Embryonic facial prominence (tissue), 1 donor: Measurements from ENCODE around the gene EYS.
"Not testable (repeated sequence)": the region's sequence is repeated elsewhere in the genome, so short reads cannot be mapped to it uniquely, and the experiment has no call there.

Experiments used
- DNase-seq: peaks from one replicate; pipeline ENCODE4 v3.0.0-alpha.2; 2016; ENCODE audit errors: extremely low spot score

Gene EYS

DNA sequence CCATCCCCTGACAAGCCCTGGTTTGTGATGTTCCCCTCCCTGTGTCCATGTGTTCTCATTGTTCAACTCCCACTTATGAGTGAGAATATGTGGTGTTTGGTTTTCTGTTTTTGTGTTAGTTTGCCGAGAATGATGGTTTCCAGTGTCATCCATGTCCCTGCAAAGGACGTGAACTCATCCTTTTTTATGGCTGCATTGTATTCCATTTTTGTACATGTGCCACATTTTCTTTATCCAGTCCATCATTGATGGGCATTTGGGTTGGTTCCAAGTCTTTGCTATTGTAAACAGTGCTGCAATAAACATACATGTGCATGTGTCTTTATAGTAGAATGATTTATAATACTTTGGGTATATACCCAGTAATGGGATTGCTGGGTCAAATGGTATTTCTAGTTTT lies 1468.1 kb downstream of the EYS start:
- not testable (repeated sequence) for DNase-seq

DNA sequence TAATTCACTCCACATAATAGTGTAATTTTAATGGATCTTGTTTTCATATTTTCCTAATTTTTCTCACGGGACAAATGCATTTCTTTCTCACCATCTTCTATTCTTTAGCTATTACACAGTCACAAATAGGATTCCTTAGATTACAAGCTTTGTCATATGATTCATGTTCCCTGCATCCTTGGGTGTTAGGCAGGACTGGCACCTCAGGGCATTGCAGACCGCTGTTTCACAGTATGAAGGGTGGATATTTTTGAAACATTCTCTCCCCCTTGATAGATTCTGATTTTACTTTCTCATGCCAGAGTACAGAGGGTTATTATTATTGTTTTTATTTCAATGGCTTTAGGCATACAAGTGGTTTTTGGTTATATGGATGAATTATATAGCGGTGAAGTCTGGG lies 1469.0 kb downstream of the EYS start:
- DNase-seq = no peak

GRCh38 chr6:64233746-64234145 lies 1473.3 kb downstream of the EYS start:
- no peak for DNase-seq

- DNase-seq = no peak
Observed at GRCh38 chr6:64231928-64232327, 1475.1 kb downstream of the EYS start.

DNA sequence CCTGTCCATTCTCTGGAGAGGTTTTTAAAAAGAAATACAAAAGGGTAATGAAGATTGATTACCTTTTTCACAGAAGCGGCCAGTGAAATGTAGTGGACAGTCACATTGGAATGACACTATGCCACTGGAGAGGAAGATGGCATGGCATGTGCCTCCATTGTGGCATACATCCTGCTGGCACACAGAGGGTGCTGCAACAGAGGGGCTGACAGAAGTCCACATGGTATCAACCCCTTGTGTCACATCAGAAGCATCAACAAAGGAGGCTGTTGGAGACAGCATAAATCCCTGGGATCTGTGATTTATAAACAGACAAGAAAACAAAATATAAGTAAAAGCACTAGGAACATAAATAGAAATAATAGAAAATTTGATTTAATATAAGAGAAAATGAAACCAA lies 1476.5 kb downstream of the EYS start:
- no peak for DNase-seq

GRCh38 chr6:64227863-64228262 lies 1479.2 kb downstream of the EYS start:
- no peak for DNase-seq

DNA sequence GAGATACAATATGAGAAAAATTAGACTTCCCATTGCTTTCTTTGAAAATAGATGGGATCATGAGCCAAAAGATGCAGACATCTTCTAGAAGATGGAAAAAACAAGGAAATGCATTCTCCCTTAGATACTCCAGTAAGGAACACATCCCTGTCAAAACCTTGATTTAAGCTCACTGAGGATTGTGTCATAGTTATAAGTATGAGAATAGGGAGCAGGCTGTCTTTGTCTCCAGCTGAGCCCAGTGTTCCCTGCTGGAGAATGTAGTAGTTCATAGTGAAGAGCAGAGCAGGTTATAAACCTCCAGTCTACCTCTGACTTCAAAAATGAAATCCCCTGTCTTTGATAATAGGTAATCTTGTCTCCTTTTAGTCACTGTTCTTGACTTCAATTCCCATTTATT lies 1481.5 kb downstream of the EYS start:
- no peak for DNase-seq

GRCh38 chr6:64224819-64225218 lies 1482.2 kb downstream of the EYS start:
- DNase-seq = no peak

- no peak for DNase-seq
Observed at GRCh38 chr6:64221776-64222175, 1485.2 kb downstream of the EYS start.

DNA sequence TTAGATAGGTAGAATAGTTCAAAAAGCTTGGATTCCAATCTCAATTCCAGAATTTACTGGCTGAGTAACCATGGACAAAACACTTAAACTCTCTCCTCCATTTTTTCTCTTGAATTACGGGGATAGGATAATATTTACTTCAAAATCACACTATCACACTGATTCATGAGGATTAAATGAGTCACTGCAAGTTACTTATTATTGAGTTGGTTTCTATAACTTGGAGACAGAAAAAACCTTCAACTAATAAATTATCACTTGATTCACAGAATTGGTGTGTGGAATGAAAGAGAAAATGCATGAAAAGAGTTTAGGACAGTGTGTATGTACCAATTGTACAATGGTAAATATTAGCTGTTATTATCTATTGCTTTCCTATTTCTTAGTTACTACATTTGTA lies 1486.2 kb downstream of the EYS start:
- DNase-seq = no peak

GRCh38 chr6:64217721-64218620 lies 1489.1 kb downstream of the EYS start:
- no peak for DNase-seq

DNA sequence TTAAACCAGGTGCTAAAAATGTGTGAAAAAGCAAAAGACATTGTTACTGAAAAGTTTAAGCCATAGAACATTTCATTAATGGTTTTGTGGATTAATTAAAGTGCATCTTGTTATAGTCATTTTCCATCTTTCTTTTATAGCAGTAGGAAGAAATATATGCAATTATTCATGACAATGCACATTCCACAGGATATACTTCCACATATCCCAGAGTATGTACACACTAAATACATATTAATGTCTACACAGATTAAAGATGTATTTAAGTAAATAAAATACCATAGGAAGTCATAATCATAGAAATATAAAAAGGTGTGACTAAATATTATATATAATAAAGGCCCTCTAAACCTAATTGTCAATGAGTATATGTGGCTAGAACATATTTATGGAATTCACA lies 1492.7 kb downstream of the EYS start:
- no peak for DNase-seq

DNA sequence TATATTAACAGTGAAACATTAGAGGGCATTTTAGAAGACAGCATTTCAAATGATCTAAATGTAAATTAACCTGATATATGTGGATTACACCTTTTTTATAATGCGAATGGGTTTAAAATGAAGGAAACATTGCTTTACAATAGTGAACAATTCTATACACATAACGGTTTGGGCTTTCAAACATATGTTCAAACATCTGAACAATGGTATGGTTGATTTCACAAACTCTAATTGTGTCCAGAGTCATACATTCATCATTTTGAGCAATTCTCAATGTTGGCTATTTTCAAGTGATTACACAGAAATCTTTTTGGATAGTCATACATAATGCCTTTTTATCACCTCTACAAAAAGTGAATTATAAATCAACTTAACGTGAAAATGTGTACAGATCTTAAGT lies 1493.3 kb downstream of the EYS start:
- DNase-seq = no peak

GRCh38 chr6:64197246-64197645 lies 1509.8 kb downstream of the EYS start:
- no peak for DNase-seq

DNA sequence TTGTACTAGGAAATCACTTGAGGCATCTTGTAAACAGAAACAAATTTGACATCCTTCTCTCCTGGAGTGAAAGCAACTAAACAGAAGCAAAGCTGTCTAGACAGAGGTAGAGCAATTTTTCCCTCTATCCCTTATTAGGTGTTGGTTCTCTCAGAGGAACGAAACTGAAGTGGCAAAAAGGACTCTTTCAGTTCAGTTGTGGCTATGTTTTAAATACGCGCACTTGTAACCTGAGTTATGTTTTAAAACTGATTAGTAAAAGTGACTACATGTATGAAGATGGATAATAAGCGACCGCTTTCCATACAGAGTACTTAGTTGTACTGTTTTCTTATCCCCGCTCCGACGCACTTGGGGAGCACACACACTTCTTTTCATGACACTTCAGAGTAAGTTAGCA lies 1520.4 kb downstream of the EYS start:
- DNase-seq = no peak

- DNase-seq = no peak
Observed at GRCh38 chr6:64185621-64186020, 1521.4 kb downstream of the EYS start.

DNA sequence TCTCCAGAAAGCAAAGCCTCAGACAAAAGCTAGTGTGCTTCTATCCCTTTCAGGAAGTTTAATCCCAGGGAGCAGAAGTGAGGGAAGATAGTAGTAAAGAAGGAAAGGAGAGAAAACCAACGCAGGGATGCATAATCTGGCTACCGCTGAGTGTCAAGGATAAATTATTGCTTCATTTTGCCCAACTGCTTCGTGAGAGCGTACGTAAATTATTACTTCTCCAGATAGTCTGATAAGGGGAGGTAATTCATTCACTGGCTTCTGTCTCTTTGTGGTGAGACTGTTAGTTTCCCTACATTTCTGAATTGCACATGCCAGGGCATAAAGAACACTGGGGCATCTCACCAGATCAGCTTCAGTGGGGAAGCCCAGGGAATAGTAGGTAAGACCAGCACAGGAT lies 1531.7 kb downstream of the EYS start:
- no peak for DNase-seq

DNA sequence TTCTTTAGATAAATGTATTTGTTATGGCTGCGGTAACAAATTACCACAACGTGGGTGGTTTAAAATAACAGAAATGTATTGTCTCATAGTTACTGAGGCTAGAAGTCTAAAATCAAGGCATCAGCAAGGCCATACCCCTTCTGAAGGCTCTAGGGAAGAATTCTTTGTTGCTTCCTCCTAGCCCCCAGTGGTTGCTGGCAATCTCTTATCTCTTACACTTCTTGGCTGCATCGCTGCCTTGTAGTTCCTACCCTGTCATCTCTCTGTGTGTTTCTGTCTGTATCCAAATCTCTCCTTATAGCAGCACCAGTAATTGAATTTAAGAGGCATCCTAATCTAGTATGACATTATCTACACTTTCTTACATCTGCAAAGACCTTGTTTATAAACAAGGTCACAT lies 1536.7 kb downstream of the EYS start:
- DNase-seq = no peak

- DNase-seq = no peak
Observed at GRCh38 chr6:64160486-64160885, 1546.5 kb downstream of the EYS start.

- DNase-seq = no peak
Observed at GRCh38 chr6:64155063-64155462, 1552.0 kb downstream of the EYS start.

DNA sequence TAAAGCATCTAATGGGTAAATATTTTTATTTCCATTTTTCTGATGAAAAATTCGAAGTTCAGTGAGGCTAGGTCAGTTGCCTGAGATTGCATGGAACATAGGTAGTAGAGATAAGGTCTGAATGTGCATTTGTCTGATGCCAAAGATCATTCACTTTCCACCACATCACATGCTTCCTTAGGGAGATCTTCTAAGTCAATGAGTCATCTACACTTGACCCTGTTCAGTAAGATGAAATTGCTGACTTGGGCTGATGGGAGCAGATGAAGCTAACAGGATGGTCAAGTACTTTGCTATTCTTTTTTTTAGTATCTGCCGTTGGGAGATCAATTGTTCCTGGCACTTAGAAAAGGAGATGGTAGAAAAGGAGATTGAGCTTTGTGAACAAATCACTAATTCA lies 1560.2 kb downstream of the EYS start:
- no peak for DNase-seq

- no peak for DNase-seq
Observed at GRCh38 chr6:64146094-64146493, 1560.9 kb downstream of the EYS start.

DNA sequence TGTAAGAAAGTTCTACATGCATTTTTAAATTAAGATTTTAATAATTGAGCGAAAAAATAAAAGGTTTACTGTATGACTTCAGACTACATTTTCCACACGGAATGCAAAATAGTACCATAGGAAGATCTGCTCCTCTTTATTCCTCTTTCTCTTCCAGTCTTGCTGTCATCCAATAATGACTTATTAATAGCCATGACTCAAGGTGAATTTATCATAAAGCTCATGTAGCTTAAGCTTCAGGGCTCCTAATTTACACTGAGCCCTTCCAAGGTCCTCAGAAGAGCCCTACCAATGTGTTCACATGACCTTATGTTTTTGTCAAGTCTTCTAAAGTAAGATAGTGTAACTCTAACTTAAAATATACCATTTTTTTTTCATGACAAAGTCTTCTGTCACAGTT lies 1561.4 kb downstream of the EYS start:
- DNase-seq = no peak

DNA sequence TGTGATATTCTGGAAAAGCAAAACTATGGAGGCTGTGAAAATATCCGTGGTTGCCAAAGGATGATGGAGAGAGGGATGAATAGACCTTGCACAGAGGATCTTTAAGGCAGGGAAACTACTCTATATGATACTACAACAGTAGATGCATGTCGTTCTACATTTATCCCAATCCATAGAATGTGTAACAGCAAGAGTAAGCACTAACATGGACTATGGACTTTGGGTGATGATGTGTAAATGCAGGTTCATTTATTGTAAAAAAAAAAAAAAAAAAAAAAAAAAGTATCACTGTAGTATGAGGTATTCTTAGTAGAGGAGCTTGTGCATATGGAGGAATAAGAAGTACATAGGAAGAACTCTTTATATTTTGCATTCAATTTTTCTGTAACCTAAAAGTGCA lies 1563.9 kb downstream of the EYS start:
- DNase-seq = no peak
